Natural killer cell (primary cell): ENCODE data around the gene POU4F3. TPM values are rescaled to one million over a fixed set of nuclear protein-coding genes. Genes with fewer than 3 reads are reported as not detected.
A peak's percentile ranks its signal among the peaks of the same experiment; 100 is the strongest.

Source experiments
- ATAC-seq, 3 donors: fragments of 150-1000 bp in 2 of 3; fragments of 200-7000 bp in 1 of 3; cut with Tn5 transposase; 1 replicate in 1 of 3; 2 replicates in 2 of 3; pipeline ENCODE4 v1.10.0; 2021; ENCODE audit warnings: mild to moderate bottlenecking in 2 of 3, moderate library complexity in 2 of 3
- DNase-seq, 2 donors: peaks; one replicate each; pipeline versions ENCODE4 v3.0.0 to v3.0.0-alpha.2; 2013 to 2021; ENCODE audit warnings: mixed read lengths in 1 of 2
- H3K27ac ChIP-seq: one replicate; pipeline ENCODE4 v1.5.1; 2013; ENCODE audit warnings: mild to moderate bottlenecking, low read length
- H3K27me3 ChIP-seq: one replicate; pipeline ENCODE4 v1.6.1; 2013; ENCODE audit warnings: low read length; ENCODE audit not compliant: control insufficient read depth, insufficient read depth
- H3K36me3 ChIP-seq: one replicate; pipeline ENCODE4 v1.6.1; 2013; ENCODE audit warnings: low read length; ENCODE audit not compliant: control insufficient read depth, insufficient read depth
- H3K4me1 ChIP-seq: one replicate; pipeline ENCODE4 v1.6.1; 2013; ENCODE audit warnings: low read length; ENCODE audit not compliant: control insufficient read depth, insufficient read depth
- H3K4me3 ChIP-seq: one replicate; pipeline ENCODE4 v1.5.1; 2013; ENCODE audit warnings: low read length
- H3K9me3 ChIP-seq: one replicate; pipeline ENCODE4 v1.6.1; 2013; ENCODE audit warnings: low read length; ENCODE audit not compliant: control insufficient read depth, insufficient read depth
- H3K27ac Mint-ChIP-seq, 2 donors: one replicate each; pipeline ENCODE4 v1.8.0; 2022; ENCODE audit warnings: mild to moderate bottlenecking in 2 of 2, mixed read lengths in 2 of 2, moderate library complexity in 1 of 2
- H3K27me3 Mint-ChIP-seq, 2 donors: one replicate each; pipeline ENCODE4 v1.8.0; 2022; ENCODE audit warnings: low read depth in 2 of 2, mixed read lengths in 2 of 2
- H3K36me3 Mint-ChIP-seq: one replicate; pipeline ENCODE4 v1.8.0; 2022; ENCODE audit warnings: mixed read lengths
- H3K4me1 Mint-ChIP-seq, 2 donors: one replicate each; pipeline ENCODE4 v1.8.0; 2022; ENCODE audit warnings: mixed read lengths in 2 of 2
- H3K4me3 Mint-ChIP-seq: one replicate; pipeline ENCODE4 v1.8.0; 2022; ENCODE audit warnings: mild to moderate bottlenecking, moderate library complexity, mixed read lengths
- H3K9me3 Mint-ChIP-seq, 2 donors: one replicate each; pipeline ENCODE4 v1.8.0; 2022; ENCODE audit warnings: mixed read lengths in 2 of 2
- WGBS: methylation state at CpG from one replicate; pipeline ENCODE4 v1.1.7; 2013; ENCODE audit warnings: missing lambda C conversion rate; ENCODE audit not compliant: insufficient coverage; 5-methylcytosine and 5-hydroxymethylcytosine counted together
- intact Hi-C: fragments of 100-400 bp; cut with micrococcal nuclease; formaldehyde crosslinking; loops from one replicate; pipeline ENCODE4 v1.14.2; 2022
- total RNA-seq, 4 donors: library from RNA; stranded (reverse); fragments of 120-200 nt in 1 of 4; gene quantifications; one replicate each; pipeline versions ENCODE4 v1.2.3 to v1.2.4, GENCODE V29; 2013 to 2022
- TF ChIP-seq, protein P1 (sequence below): fragments of 200-600 bp; IDR thresholded peaks from one replicate; pipeline ENCODE4 v1.8.0; 2022; ENCODE audit warnings: antibody characterized with exemption

POU4F3 gene
- total RNA-seq, 3 donors from 2014 or later (not counting 1 experiment from before 2014, with no cell fraction given): 0.16 TPM; not detected in 2

DNA sequence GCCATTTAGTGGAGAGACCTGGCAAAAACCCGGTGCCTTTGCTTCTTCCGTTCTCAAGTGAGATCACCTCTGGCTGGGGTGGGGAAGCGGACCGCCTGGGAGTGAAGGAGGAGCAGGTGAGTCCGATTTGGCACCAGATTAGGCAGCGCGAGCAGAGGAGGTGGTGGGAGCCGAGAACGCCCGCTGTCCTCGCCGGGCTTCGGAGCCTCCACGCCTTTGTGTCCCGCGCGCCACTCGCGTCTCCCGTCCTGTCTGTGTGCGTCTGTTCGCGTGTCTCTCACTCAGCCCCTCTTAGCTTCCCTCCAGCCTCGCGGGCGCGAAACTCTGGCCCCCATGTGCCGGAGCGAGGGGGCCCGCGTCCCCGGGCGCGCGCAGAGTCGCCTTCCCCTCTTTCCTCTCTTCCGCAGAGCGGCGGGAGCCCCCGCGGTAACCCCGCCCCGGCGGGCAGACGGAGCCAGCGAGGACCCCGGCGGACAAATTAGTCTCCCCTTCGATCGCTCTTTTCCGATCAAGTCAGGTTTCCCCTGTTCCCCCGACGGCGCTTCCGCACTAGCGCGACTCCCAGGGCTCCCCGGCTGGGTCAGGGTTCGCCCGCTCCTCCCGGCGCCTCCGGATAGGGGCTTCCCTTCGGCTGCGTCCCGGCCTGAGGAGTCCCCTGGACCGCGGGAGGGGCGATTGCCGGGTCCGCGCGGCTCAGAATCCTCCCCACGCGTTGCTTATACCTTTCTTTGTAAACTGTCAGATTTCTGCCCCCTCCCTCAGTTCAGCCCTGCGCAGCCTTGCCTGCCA, 7.1 kb downstream of the POU4F3 start:
- Mint-ChIP-seq H3K27me3 (peaks cover 48 to 70% of the 10 kb centered on the region in 2 donors), H3K9me3 (no peaks in the 10 kb centered on the region), H3K36me3 (no peaks in the 10 kb centered on the region), H3K27ac (no peak overlapping the region), H3K4me1 (no peaks in the 10 kb centered on the region), H3K4me3 (peak overlapping the region; percentile 37)
- peaks cover 37% of the 10 kb centered on the region for H3K27me3 ChIP-seq
- no peaks in the 10 kb centered on the region for H3K9me3 ChIP-seq
- ATAC-seq (no peak), DNase-seq (no peak)
- peaks cover 4% of the 10 kb centered on the region for H3K4me1 ChIP-seq
- H3K27ac ChIP-seq: no peak overlapping the region
- intact Hi-C loops: no loop called here
- TF ChIP-seq, protein P1, sequence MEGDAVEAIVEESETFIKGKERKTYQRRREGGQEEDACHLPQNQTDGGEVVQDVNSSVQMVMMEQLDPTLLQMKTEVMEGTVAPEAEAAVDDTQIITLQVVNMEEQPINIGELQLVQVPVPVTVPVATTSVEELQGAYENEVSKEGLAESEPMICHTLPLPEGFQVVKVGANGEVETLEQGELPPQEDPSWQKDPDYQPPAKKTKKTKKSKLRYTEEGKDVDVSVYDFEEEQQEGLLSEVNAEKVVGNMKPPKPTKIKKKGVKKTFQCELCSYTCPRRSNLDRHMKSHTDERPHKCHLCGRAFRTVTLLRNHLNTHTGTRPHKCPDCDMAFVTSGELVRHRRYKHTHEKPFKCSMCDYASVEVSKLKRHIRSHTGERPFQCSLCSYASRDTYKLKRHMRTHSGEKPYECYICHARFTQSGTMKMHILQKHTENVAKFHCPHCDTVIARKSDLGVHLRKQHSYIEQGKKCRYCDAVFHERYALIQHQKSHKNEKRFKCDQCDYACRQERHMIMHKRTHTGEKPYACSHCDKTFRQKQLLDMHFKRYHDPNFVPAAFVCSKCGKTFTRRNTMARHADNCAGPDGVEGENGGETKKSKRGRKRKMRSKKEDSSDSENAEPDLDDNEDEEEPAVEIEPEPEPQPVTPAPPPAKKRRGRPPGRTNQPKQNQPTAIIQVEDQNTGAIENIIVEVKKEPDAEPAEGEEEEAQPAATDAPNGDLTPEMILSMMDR: no peak
- no peak overlapping the region for H3K4me3 ChIP-seq
- no peaks in the 10 kb centered on the region for H3K36me3 ChIP-seq
- 6% methylated on average over 76 of the region's 76 CpGs for WGBS

GRCh38 chr5:146357126-146357525, 18.5 kb downstream of the POU4F3 start:
- DNase-seq (no peak), ATAC-seq (no peak)
- Histone ChIP-seq H3K27ac (no peak overlapping the region), H3K36me3 (no peaks in the 10 kb centered on the region), H3K4me1 (no peaks in the 10 kb centered on the region), H3K27me3 (no peaks in the 10 kb centered on the region), H3K9me3 (no peaks in the 10 kb centered on the region), H3K4me3 (no peak overlapping the region)
- H3K36me3 Mint-ChIP-seq: no peaks in the 10 kb centered on the region
- peaks cover 5 to 17% of the 10 kb centered on the region in 2 donors for H3K27me3 Mint-ChIP-seq
- no peaks in the 10 kb centered on the region for H3K4me1 Mint-ChIP-seq
- TF ChIP-seq, protein P1: no peak
- H3K4me3 Mint-ChIP-seq: no peak overlapping the region
- H3K27ac Mint-ChIP-seq: no peak overlapping the region
- intact Hi-C loops: no loop called here
- H3K9me3 Mint-ChIP-seq: peaks cover 0 to 2% of the 10 kb centered on the region in 2 donors

DNA sequence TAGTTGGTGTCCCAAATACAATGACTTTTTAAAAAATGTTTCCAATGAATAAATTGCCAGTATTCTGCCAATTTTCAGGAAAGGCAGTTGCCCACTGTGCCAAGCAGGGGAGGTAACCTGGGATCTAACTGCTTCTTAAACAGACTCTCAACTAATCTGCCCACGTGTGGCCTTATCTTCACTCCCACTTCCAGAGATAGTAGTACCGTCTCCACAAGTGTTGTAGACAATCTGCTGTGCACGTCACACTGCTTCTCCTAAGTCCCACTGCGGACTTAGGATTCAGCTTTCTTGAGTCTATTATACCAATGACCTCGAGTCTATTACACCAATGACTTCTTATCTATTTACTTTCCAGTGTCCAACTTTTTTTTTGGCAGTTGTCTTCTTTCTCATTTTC, 21.2 kb downstream of the POU4F3 start:
- DNase-seq (no peak), ATAC-seq (no peak)
- H3K27ac ChIP-seq: no peak overlapping the region
- H3K36me3 Mint-ChIP-seq: no peaks in the 10 kb centered on the region
- no peak overlapping the region for H3K4me3 Mint-ChIP-seq
- H3K9me3 Mint-ChIP-seq: peaks cover 0 to 2% of the 10 kb centered on the region in 2 donors
- no peaks in the 10 kb centered on the region for H3K9me3 ChIP-seq
- 85% methylated on average over 5 of the region's 5 CpGs for WGBS
- H3K27me3 Mint-ChIP-seq: peaks cover 5 to 35% of the 10 kb centered on the region in 2 donors
- H3K36me3 ChIP-seq: no peaks in the 10 kb centered on the region
- H3K4me1 ChIP-seq: no peaks in the 10 kb centered on the region
- no peak overlapping the region for H3K4me3 ChIP-seq
- intact Hi-C loops: no loop called here
- TF ChIP-seq, protein P1: no peak
- no peak overlapping the region for H3K27ac Mint-ChIP-seq
- no peaks in the 10 kb centered on the region for H3K4me1 Mint-ChIP-seq
- H3K27me3 ChIP-seq: no peaks in the 10 kb centered on the region
